GM12891 (cell line): Measurements from ENCODE around the gene RASL12.
"Not testable (repeated sequence)": the region's sequence is repeated elsewhere in the genome, so short reads cannot be mapped to it uniquely, and the experiment has no call there.

Experiments used
- DNase-seq: peaks from one replicate; pipeline ENCODE4 v3.0.0; 2011; ENCODE audit warnings: low spot score; ENCODE audit not compliant: insufficient read length
- FAIRE-seq: peaks from 2 replicates; lab custom pipeline; 2011; peaks lifted over from hg19 to GRCh38; lab: Jason Lieb, UNC
- PAX5 ChIP-seq: IDR thresholded peaks from 2 replicates; pipeline ENCODE4 v1.6.1; 2011; ENCODE audit warnings: low read length, moderate library complexity, mild to moderate bottlenecking; ENCODE audit not compliant: insufficient read depth, severe bottlenecking
- POLR2A ChIP-seq: IDR thresholded peaks from 2 replicates; pipeline ENCODE4 v1.6.1; 2011; ENCODE audit warnings: low read depth, low read length, control low read depth
- POLR2AphosphoS5 ChIP-seq: IDR thresholded peaks from 2 replicates; pipeline ENCODE4 v1.6.1; 2011; ENCODE audit warnings: low read depth, low read length, control low read depth
- POU2F2 ChIP-seq: IDR thresholded peaks from 2 replicates; pipeline ENCODE4 v1.6.1; 2011; ENCODE audit warnings: low read depth, mild to moderate bottlenecking, control low read depth, low read length, moderate library complexity
- SPI1 ChIP-seq: IDR thresholded peaks from 2 replicates; pipeline ENCODE4 v1.6.1; 2011; ENCODE audit warnings: low read depth, low read length, control low read depth
- TAF1 ChIP-seq: IDR thresholded peaks from 2 replicates; pipeline ENCODE4 v1.6.1; 2011; ENCODE audit warnings: low read depth, low read length, control low read depth

The RASL12 gene

DNA sequence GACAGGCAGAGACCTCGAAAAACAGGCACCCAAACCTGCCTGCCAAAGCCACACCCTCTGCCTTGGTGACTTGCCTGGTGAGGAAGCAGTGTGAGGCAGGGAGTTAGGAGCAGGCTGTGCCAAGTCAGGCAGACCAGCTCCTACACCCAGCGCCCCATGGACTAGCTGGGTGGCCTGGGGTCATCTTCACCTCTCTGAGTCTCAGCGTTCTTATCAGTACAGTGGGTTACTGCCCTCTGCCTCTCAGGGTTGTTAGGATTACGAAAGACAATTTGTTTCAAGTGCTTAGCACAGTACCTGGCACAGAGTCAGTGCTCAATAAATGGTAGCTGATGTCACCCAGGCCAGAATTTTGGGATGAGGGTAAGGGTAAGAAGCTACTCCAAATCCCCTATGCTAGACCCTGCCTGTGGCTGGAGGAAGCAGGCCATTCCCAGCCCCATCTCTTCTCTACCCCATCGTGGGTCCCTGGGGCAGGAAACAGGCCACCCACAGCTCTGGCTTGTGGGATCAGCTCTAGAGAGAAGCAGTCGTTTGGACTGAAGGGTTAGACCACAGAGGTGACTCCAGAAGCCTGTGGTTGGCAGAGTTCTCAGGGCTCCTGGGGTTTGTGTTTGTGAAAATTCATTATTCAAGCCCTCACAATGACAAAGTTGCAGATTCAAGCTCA, 12.5 kb downstream of the RASL12 start:
- TF ChIP-seq POLR2A (no peak), POU2F2 (no peak), TAF1 (no peak), SPI1 (no peak), POLR2AphosphoS5 (no peak)
- FAIRE-seq (no peak), DNase-seq (no peak)

DNA sequence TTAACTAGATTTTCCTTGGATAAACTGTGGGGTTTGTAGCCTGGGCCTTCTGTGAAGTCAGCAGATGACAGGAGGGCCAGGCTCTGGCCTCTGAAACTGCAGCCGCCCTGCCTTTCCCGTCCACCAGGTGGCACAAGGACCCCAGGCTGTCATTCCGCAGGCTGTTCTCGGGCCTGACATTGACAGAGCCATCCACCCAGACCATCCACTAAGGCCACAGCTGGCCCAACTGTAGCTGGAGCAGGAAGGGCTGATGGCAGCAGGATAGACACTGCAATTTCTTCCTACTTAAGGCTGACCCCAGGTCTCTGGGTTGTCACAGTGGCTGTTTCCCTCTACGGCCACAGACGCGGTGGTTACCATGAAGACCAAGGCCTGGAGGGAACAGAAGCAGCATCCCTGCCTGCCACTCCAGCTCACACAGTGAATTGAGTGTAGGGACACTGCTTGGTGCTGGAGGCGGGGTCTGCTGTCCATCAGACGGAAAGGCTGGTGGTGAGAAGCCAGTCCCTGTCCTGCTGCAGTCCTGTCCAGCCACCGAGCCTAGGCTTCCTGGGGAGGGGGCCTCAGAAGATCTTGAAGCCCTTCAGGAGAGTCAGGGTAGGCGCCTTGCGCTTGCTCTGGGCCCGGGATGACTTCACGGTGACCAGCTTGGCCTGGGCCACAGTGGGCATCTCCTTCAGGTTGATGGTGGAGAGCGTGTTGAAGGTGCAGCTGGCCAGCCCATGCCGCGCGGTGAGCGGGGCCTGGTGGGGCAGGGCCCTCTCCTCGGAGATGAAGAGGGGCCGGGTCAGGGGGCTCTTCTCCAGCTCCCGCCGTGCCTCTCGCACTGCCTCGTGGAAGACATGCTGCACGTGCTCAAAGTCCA, 13.2 kb downstream of the RASL12 start:
- FAIRE-seq (peak; percentile 87), DNase-seq (peak; percentile 89)
- TF ChIP-seq POU2F2 (no peak), SPI1 (no peak), POLR2A (no peak), TAF1 (no peak), PAX5 (no peak), POLR2AphosphoS5 (no peak)

DNA sequence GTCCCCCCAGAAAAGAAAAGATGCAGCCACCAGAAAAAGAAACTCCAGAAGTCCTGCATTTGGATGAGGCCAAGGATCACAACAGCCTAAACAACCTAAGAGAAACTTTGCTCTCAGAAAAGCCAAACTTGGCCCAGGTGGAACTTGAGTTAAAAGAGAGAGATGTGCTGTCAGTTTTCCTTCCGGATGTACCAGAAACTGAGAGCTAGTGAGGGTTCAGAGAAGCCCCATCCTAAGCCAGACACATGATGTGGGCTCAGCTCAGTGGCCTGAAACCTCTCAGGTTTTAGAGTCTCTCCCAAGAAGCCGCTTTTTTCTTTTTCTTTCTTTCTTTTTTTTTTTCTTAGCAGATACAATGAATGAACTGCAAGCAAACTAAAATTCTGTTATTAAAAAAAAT, 14.8 kb downstream of the RASL12 start:
- no peak for TF ChIP-seq POLR2AphosphoS5
- no peak for TF ChIP-seq POLR2A
- TF ChIP-seq SPI1: no peak
- no peak for TF ChIP-seq POU2F2
- TF ChIP-seq TAF1: no peak
- TF ChIP-seq PAX5: no peak
- no peak for FAIRE-seq

DNA sequence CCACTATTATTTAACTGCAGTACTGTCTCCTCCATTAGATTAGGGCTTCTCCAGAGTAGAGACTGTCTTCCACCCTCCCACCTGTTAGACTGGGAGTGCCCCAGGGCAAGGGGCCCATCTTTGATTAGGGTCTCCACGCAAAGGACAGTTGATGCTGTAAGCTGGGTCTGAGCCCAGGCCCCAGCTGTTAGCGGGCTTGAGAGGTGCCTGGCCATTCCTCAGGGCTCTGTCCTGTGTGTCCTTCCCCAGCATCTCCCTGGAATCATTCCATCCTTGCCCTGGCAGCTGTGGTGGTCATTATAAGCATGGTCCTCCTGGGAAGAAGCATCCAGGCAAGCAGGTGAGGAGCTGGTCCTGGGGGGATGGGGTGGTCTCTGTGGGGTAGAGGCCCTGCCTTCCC, 16.5 kb downstream of the RASL12 start:
- FAIRE-seq: no peak
- no peak for TF ChIP-seq POLR2AphosphoS5
- TF ChIP-seq SPI1: no peak
- no peak for TF ChIP-seq PAX5
- no peak for TF ChIP-seq POU2F2
- TF ChIP-seq POLR2A: no peak
- TF ChIP-seq TAF1: no peak

More for the DNA sequence above, 14.8 kb downstream of the RASL12 start:
- DNase-seq: no peak

DNA sequence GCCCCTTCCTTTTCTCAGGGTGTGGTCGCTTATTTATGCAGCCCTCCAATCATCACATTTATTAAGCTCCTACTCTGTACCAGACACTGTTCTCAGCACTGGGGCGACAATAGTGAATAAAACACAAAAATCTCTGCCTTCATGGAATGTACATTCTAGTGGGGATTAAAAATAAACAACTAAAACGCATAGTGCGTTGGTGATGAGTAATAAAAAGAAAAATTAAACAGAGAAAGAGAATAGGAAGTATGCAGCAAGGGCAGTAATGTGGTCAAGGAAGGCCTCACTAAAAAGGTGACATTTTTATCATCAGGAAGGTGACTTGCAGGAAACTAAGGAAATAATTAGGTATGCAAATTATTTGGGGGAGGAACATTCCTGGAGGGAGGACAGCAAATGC, 17.5 kb downstream of the RASL12 start:
- TF ChIP-seq POU2F2 (no peak), POLR2AphosphoS5 (no peak), POLR2A (no peak), TAF1 (no peak), SPI1 (no peak), PAX5 (no peak)
- DNase-seq: no peak
- no peak for FAIRE-seq

More for the DNA sequence above, 16.5 kb downstream of the RASL12 start:
- DNase-seq: no peak

DNA sequence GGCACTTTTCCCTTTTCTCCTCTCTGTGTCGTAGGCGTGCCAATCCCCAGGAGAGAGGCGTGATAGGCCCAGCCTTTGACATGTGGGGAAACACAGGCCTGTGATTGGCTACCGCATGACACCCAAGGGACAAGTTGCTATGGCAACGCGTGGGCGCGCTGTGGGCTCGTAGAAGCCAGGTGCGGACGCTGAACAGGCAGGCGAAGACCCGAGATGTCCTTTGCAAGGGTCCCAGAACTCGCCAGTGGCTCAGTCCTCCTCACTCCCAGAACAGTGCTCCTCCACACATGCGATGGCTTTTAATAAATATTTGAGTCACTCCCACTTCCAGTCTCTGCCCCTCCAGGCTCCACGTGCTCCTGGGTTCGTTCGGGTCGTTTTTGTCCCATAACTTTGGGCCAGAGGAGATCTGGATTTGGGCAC, 18.4 kb downstream of the RASL12 start:
- DNase-seq (peak; percentile 89), FAIRE-seq (peak; percentile 89)
- TF ChIP-seq PAX5 (no peak), POLR2A (no peak), SPI1 (no peak), POU2F2 (no peak), POLR2AphosphoS5 (no peak), TAF1 (no peak)

DNA sequence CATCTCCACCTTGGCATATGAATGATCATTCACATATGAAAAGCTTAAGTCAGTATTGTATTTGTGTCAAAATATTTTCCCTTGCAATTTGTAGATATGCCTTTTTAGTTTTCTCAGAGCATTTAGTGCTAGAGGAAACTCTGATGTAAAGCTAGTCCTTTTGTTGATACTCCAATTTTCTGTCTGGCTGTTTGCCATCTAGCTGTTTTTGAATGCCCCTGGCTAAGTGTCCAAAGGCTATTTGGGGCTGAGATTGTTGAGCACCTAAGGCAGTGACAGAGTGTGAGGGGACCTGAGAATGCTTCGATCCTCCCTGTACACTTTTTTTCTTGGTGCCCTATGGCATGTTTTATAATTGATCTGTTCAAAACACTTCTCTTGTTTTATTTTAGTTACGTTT, 19.6 kb downstream of the RASL12 start:
- DNase-seq (no peak), FAIRE-seq (no peak)
- TF ChIP-seq POLR2A (no peak), TAF1 (no peak), SPI1 (no peak), POU2F2 (no peak), POLR2AphosphoS5 (no peak), PAX5 (no peak)

DNA sequence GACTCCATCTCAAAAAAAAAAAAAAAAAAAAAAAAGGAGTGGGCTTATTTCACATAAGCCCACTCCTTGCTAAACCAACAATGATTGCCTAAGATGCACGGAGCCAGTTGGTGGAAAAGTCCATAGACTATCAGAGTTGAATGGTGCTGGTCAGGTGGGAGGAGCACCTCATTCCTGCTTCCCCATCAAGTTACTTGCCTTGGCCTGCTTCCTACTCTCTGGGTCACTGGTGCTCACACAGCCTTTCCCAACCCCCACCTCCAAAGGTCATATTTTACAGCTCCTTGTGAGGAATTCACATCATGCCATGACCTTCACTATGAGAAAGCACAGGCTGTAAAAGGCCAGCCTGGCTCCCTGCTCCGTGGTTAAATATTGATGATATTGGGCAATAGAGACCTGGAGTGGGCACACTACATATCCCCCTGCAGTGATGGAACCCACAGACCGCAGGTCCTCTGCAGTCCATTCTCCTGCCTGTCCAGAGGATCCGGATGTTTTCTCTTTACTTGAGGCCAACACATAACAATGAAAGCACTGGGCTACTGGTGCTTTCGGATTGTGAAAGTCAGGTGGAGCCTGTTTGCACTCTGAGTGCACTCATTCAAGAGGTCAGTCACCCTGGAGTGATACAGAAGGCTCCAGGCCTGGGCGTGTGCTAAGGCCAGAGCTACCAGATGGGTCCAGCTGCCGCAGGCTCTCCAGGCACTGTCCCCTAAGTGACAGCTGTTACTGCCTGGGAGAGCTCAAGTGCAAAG, 22.9 kb downstream of the RASL12 start, which contains the start of gene SLC51B:
Gene SLC51B (plus strand): TSS at position 664 of the 758 bp plus-strand sequence. CDS start 4,618 bp downstream, outside the sequence.
- DNase-seq: no peak
- FAIRE-seq: no peak
- no peak for TF ChIP-seq SPI1
- no peak for TF ChIP-seq PAX5

DNA sequence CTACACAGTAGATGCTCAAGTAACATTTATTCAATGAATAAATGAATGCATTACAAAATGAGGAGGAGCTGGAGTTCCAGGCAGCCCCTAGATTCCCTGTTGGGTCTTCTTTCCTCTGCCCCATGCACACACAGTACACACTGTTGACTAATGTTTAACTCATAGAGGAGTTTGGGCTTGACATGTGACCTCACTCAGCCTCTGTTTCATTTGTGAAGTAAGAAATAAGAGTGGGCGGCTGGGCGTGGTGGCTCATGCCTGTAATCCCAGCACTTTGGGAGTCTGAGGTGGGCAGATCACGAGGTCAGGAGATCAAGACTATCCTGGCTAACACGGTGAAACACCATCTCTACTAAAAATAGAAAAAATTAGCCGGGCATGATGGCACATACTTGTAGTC, 23.6 kb downstream of the RASL12 start:
- not testable (repeated sequence) for FAIRE-seq, DNase-seq
